ENCODE data around the gene LLCFC1. TPM values are rescaled to one million over a fixed set of nuclear protein-coding genes. Genes with fewer than 3 reads are reported as not detected.

LLCFC1 gene
- total RNA-seq, 1 experiment from 2014 or later, result not detected

DNA sequence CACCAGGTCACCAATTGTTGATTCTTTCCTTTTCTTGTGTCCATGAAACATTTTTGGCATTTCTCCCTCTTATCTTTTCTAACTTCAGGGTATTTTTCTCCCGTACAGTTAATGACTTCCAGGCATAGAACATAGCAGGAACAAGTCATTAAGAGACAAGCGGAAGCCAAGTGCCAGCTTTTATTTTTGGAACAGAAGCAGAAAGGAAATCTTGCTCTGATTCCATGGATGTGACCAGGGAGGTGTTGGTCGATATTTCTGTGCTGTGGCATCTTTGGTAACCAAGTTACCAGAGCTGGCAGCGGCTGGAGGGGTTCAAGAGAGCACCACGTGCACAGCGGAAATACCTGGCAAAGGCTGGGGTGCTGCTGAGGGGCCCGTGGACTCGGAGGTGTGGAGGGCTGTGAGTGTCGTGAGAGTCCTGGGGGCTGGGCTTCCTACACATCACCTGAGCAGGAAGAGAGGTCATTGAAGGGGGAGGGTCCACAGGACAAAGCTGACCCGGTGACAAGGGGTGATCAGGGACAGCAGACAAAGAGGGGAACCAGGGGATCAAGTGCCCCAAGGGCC is 1.8 kb downstream of the LLCFC1 start:
- Histone ChIP-seq H3K9me3 (ENCODE audit: control insufficient read depth, insufficient read depth, low read depth, low read length) (no peaks in the 10 kb centered on the region), H3K36me3 (ENCODE audit: control insufficient read depth, insufficient read depth, low read length) (no peaks in the 10 kb centered on the region), H3K27ac (ENCODE audit: low read length) (no peak overlapping the region), H3K27me3 (ENCODE audit: control insufficient read depth, insufficient read depth, low read length) (no peaks in the 10 kb centered on the region), H3K4me1 (ENCODE audit: control insufficient read depth, insufficient read depth, low read length) (no peaks in the 10 kb centered on the region), H3K4me3 (ENCODE audit: low read depth in 2 of 2, low read length in 2 of 2) (no peak overlapping the region)
- ChIA-PET CTCF (no interaction called here), POLR2A (no interaction called here)
- no peak for ATAC-seq
- TF ChIP-seq SIN3A (IDR thresholded peaks at IDR 0.05; ENCODE audit: borderline replicate concordance, insufficient read depth, low read depth, low read length), result no peak
- TF ChIP-seq, protein P1, sequence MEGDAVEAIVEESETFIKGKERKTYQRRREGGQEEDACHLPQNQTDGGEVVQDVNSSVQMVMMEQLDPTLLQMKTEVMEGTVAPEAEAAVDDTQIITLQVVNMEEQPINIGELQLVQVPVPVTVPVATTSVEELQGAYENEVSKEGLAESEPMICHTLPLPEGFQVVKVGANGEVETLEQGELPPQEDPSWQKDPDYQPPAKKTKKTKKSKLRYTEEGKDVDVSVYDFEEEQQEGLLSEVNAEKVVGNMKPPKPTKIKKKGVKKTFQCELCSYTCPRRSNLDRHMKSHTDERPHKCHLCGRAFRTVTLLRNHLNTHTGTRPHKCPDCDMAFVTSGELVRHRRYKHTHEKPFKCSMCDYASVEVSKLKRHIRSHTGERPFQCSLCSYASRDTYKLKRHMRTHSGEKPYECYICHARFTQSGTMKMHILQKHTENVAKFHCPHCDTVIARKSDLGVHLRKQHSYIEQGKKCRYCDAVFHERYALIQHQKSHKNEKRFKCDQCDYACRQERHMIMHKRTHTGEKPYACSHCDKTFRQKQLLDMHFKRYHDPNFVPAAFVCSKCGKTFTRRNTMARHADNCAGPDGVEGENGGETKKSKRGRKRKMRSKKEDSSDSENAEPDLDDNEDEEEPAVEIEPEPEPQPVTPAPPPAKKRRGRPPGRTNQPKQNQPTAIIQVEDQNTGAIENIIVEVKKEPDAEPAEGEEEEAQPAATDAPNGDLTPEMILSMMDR (IDR thresholded peaks at IDR 0.05), result no peak
- no peak for TF ChIP-seq TCF7L2 (IDR thresholded peaks at IDR 0.05; ENCODE audit: low read depth, low read length)
- TF ChIP-seq, protein P2, sequence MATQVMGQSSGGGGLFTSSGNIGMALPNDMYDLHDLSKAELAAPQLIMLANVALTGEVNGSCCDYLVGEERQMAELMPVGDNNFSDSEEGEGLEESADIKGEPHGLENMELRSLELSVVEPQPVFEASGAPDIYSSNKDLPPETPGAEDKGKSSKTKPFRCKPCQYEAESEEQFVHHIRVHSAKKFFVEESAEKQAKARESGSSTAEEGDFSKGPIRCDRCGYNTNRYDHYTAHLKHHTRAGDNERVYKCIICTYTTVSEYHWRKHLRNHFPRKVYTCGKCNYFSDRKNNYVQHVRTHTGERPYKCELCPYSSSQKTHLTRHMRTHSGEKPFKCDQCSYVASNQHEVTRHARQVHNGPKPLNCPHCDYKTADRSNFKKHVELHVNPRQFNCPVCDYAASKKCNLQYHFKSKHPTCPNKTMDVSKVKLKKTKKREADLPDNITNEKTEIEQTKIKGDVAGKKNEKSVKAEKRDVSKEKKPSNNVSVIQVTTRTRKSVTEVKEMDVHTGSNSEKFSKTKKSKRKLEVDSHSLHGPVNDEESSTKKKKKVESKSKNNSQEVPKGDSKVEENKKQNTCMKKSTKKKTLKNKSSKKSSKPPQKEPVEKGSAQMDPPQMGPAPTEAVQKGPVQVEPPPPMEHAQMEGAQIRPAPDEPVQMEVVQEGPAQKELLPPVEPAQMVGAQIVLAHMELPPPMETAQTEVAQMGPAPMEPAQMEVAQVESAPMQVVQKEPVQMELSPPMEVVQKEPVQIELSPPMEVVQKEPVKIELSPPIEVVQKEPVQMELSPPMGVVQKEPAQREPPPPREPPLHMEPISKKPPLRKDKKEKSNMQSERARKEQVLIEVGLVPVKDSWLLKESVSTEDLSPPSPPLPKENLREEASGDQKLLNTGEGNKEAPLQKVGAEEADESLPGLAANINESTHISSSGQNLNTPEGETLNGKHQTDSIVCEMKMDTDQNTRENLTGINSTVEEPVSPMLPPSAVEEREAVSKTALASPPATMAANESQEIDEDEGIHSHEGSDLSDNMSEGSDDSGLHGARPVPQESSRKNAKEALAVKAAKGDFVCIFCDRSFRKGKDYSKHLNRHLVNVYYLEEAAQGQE (IDR thresholded peaks at IDR 0.05; ENCODE audit: insufficient read depth in 1 of 2, low read depth in 2 of 2, low read length in 1 of 2), result no peak
- TF ChIP-seq POLR2AphosphoS5 (IDR thresholded peaks at IDR 0.05; ENCODE audit: low read depth, low read length), result no peak
- no peak for DNase-seq (ENCODE audit: low read depth, low spot score)
- intact Hi-C loops (cut with micrococcal nuclease; ENCODE audit: unreplicated experiment) (no loop called here), in situ Hi-C loops (cut with HindIII; ENCODE audit: low pct_unique_long_range_greater_than_20kb, low sequenced_read_pairs) (no loop called here)
- BruUV-seq (replicated peaks), result no TSS peak

DNA sequence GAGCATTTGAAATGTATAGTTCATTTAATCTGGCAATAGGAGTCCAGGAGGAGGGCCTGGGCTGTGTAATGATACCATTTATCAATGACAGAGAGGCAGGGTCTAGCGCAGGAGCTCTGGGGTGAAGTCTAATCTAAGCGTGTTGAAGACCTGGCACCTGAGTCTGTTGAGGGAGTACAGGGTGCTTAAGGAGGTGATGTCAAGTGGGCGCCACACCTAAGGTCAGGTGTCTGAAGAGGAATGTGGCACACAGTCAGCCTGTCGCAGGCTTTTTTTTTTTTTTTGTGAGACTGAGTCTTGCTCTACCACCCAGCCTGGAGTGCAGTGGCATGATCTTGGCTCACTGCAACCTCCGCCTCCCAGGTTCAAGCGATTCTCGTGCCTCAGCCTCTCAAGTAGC is 2.3 kb downstream of the LLCFC1 start:
- no peak for ATAC-seq
- no peaks in the 10 kb centered on the region for H3K36me3 ChIP-seq (ENCODE audit: control insufficient read depth, insufficient read depth, low read length)
- DNase-seq (ENCODE audit: low read depth, low spot score), result no peak
- H3K27me3 ChIP-seq (ENCODE audit: control insufficient read depth, insufficient read depth, low read length), result no peaks in the 10 kb centered on the region; the same call in 1 of the 2 replicates
- TF ChIP-seq, protein P2 (IDR thresholded peaks at IDR 0.05; ENCODE audit: insufficient read depth in 1 of 2, low read depth in 2 of 2, low read length in 1 of 2), result no peak
- TF ChIP-seq POLR2AphosphoS5 (IDR thresholded peaks at IDR 0.05; ENCODE audit: low read depth, low read length), result no peak
- no peaks in the 10 kb centered on the region for H3K9me3 ChIP-seq (ENCODE audit: control insufficient read depth, insufficient read depth, low read depth, low read length)
- no TSS peak for BruUV-seq (replicated peaks)
- POLR2A ChIA-PET, result no interaction called here
- no peaks in the 10 kb centered on the region for H3K4me1 ChIP-seq (ENCODE audit: control insufficient read depth, insufficient read depth, low read length)
- CTCF ChIA-PET, result no interaction called here
- intact Hi-C loops (cut with micrococcal nuclease; ENCODE audit: unreplicated experiment) (no loop called here), in situ Hi-C loops (cut with HindIII; ENCODE audit: low pct_unique_long_range_greater_than_20kb, low sequenced_read_pairs) (no loop called here)
- H3K4me3 ChIP-seq (ENCODE audit: low read depth in 2 of 2, low read length in 2 of 2), result no peak overlapping the region
- H3K27ac ChIP-seq (ENCODE audit: low read length), result no peak overlapping the region

All from Panc1 (cell line).